HG03565 (cell line): ENCODE results near the gene MAP2K5.
"Not testable (repeated sequence)": the region's sequence is repeated elsewhere in the genome, so short reads cannot be mapped to it uniquely, and the experiment has no call there.

Experiments
- ATAC-seq: cut with Tn5 transposase; IDR thresholded peaks from one replicate; pipeline ENCODE4 v1.9.1; 2021; ENCODE audit warnings: mild to moderate bottlenecking, moderate library complexity; ENCODE audit not compliant: unreplicated experiment

Gene MAP2K5

GRCh38 chr15:67652586-67652985 is 110.1 kb downstream of the MAP2K5 start:
- ATAC-seq, result no peak

GRCh38 chr15:67660446-67660845 is 117.9 kb downstream of the MAP2K5 start:
- no peak for ATAC-seq

GRCh38 chr15:67660874-67661606 is 118.5 kb downstream of the MAP2K5 start:
- no peak for ATAC-seq

- ATAC-seq, result no peak
These were observed 128.3 kb downstream of the MAP2K5 start for GRCh38 chr15:67670647-67671305.

GRCh38 chr15:67672834-67673233 is 130.3 kb downstream of the MAP2K5 start:
- ATAC-seq, result not testable (repeated sequence)

GRCh38 chr15:67674983-67675382 is 132.5 kb downstream of the MAP2K5 start:
- ATAC-seq, result no peak

GRCh38 chr15:67678089-67678488 is 135.6 kb downstream of the MAP2K5 start:
- ATAC-seq, result no peak

- ATAC-seq, result no peak
These were observed 136.5 kb downstream of the MAP2K5 start for GRCh38 chr15:67678993-67679392.

- no peak for ATAC-seq
These were observed 138.1 kb downstream of the MAP2K5 start for GRCh38 chr15:67680641-67681040.

GRCh38 chr15:67685008-67685599 is 142.6 kb downstream of the MAP2K5 start:
- ATAC-seq, result no peak

GRCh38 chr15:67685716-67686115 is 143.2 kb downstream of the MAP2K5 start:
- ATAC-seq, result no peak

- ATAC-seq, result no peak
These were observed 148.4 kb downstream of the MAP2K5 start for GRCh38 chr15:67690936-67691335.

- no peak for ATAC-seq
These were observed 148.9 kb downstream of the MAP2K5 start for GRCh38 chr15:67691450-67691849.

- ATAC-seq, result no peak
These were observed 150.1 kb downstream of the MAP2K5 start for GRCh38 chr15:67692573-67692972.

- ATAC-seq, result no peak
These were observed 153.6 kb downstream of the MAP2K5 start for GRCh38 chr15:67696087-67696486.

GRCh38 chr15:67700023-67700422 is 157.5 kb downstream of the MAP2K5 start:
- ATAC-seq, result no peak

- no peak for ATAC-seq
These were observed 159.2 kb downstream of the MAP2K5 start for GRCh38 chr15:67701669-67702068.

- ATAC-seq, result no peak
These were observed 165.2 kb downstream of the MAP2K5 start for GRCh38 chr15:67707520-67708283.

GRCh38 chr15:67708500-67708899 is 166.0 kb downstream of the MAP2K5 start:
- no peak for ATAC-seq

GRCh38 chr15:67715170-67715569 is 172.7 kb downstream of the MAP2K5 start:
- no peak for ATAC-seq

- no peak for ATAC-seq
These were observed 173.7 kb downstream of the MAP2K5 start for GRCh38 chr15:67716171-67716570.
